NB4 (cell line): ENCODE measurements around the gene PDZRN3.

Experiments
- POLR2A ChIP-seq: IDR thresholded peaks from 2 replicates; pipeline ENCODE4 v1.6.1; 2011; ENCODE audit warnings: mild to moderate bottlenecking; ENCODE audit not compliant: insufficient read length; ENCODE audit errors: extremely low read depth
- TF ChIP-seq, protein P1 (sequence below): IDR thresholded peaks from one replicate; pipeline ENCODE4 v1.5.1; 2012; ENCODE audit warnings: low read depth, low read length

GRCh38 chr3:73618461-73618860, 6.3 kb downstream of the PDZRN3 start:
- TF ChIP-seq, protein P1, sequence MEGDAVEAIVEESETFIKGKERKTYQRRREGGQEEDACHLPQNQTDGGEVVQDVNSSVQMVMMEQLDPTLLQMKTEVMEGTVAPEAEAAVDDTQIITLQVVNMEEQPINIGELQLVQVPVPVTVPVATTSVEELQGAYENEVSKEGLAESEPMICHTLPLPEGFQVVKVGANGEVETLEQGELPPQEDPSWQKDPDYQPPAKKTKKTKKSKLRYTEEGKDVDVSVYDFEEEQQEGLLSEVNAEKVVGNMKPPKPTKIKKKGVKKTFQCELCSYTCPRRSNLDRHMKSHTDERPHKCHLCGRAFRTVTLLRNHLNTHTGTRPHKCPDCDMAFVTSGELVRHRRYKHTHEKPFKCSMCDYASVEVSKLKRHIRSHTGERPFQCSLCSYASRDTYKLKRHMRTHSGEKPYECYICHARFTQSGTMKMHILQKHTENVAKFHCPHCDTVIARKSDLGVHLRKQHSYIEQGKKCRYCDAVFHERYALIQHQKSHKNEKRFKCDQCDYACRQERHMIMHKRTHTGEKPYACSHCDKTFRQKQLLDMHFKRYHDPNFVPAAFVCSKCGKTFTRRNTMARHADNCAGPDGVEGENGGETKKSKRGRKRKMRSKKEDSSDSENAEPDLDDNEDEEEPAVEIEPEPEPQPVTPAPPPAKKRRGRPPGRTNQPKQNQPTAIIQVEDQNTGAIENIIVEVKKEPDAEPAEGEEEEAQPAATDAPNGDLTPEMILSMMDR, result no peak
- no peak for TF ChIP-seq POLR2A
